ENCODE data around the gene MIB1.

DNA sequence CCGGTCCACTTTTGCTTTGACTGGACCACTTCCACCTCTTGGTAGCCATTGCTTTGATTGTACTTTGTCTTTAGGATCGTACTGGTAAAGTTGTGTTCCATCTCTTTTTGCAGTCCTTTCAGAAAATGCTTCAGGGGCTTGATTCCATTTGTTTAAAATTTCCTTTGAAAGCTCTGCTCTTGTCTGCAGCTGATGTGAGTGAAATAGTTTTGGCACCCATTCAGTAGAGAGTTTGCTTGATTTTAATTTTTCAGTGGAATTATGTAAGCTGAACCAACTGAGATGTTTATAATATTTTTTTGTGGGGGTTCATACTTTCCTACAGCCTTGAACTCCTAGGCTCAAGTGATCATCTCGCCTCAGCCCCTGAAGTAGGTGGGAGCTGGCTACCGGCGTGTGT, 7.6 kb upstream of the MIB1 start:
- TF ChIP-seq FOXM1 (IDR thresholded peaks at IDR 0.05; ENCODE audit: borderline replicate concordance) (no peak), NFRKB (IDR thresholded peaks at IDR 0.05) (no peak), TARDBP (IDR thresholded peaks at IDR 0.05) (no peak), ARNT (IDR thresholded peaks at IDR 0.05) (no peak), HDGF (IDR thresholded peaks at IDR 0.05; ENCODE audit: borderline replicate concordance) (no peak)
